DND-41 (cell line): ENCODE data around the gene ZP1.

ENCODE experiments used
- EZH2 ChIP-seq: IDR thresholded peaks from 3 replicates; pipeline ENCODE4 v1.6.1; 2012; ENCODE audit warnings: borderline replicate concordance, low read depth, mild to moderate bottlenecking, moderate library complexity, low read length, inconsistent platforms; ENCODE audit not compliant: severe bottlenecking
- TF ChIP-seq, protein P1 (sequence below): IDR thresholded peaks from 2 replicates; pipeline ENCODE4 v1.5.1; 2012; ENCODE audit warnings: borderline replicate concordance, low read length, moderate library complexity, mild to moderate bottlenecking; ENCODE audit not compliant: poor library complexity, severe bottlenecking; ENCODE audit errors: extremely low read depth

- TF ChIP-seq, protein P1, sequence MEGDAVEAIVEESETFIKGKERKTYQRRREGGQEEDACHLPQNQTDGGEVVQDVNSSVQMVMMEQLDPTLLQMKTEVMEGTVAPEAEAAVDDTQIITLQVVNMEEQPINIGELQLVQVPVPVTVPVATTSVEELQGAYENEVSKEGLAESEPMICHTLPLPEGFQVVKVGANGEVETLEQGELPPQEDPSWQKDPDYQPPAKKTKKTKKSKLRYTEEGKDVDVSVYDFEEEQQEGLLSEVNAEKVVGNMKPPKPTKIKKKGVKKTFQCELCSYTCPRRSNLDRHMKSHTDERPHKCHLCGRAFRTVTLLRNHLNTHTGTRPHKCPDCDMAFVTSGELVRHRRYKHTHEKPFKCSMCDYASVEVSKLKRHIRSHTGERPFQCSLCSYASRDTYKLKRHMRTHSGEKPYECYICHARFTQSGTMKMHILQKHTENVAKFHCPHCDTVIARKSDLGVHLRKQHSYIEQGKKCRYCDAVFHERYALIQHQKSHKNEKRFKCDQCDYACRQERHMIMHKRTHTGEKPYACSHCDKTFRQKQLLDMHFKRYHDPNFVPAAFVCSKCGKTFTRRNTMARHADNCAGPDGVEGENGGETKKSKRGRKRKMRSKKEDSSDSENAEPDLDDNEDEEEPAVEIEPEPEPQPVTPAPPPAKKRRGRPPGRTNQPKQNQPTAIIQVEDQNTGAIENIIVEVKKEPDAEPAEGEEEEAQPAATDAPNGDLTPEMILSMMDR, result no peak
- TF ChIP-seq EZH2, result no peak
Observed at GRCh38 chr11:60890696-60891095, 23.4 kb downstream of the ZP1 start.
